OCI-M2 (cell line): Measurements from ENCODE around the gene DZIP1L.

Experiments used
- DNase-seq: peaks from one replicate; lab custom pipeline; 2025; ENCODE audit not compliant: unreplicated experiment; lab: John Stamatoyannopoulos, UW

The DZIP1L gene

DNA sequence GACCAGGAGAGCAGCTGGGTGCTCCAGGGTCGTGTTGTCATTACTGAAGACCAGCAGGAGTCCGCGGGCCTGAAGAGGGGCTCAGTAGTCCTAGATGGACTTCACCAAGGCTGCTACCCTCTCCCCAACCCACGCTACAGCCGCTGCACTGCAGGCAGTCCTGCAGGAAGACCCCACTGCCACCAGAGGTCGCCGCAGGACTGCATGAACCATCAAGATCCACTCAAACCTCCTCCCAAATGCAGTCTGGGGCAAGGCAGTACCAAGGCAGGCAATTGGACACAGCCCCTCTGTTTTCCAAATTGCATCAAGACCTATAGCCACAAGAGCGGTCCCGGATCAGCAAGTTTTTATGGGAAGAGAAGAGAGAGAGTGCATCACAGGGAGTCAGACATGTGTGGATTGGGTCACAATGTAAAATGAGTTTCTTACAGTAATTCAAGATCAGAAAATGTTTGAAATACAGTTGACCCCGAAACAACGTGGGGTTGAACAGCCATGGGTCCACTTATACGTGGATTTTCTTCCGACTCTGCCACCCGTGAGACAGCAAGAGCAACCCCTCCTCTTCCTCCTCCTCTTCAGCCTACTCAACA is 46.7 kb downstream of the DZIP1L start:
- DNase-seq = no peak

DNA sequence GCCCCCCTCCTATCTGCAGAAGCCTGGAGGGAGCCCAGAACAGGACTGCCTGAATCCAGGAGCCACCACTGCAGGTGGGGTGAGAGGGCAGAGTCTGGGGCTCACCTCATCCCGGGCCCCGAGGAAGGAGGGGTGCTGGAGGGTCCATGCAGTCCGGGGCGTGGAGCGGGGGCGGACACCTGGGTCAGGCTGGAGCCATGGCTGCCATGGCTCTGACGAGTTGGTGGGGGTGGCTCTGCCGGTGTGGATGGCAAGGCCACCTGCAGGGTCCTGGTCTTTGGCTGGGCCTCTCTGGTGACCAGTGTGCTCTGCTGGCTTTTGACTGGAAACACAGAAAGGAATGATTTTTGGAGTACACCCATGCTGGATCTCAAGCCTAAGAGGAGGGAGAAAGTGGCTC is 47.4 kb downstream of the DZIP1L start:
- no peak for DNase-seq

- no peak for DNase-seq
These were observed 48.4 kb downstream of the DZIP1L start for GRCh38 chr3:138066972-138067371.

- DNase-seq = no peak
These were observed 49.0 kb downstream of the DZIP1L start for GRCh38 chr3:138066383-138066782.

GRCh38 chr3:138065949-138066348 is 49.5 kb downstream of the DZIP1L start:
- no peak for DNase-seq

DNA sequence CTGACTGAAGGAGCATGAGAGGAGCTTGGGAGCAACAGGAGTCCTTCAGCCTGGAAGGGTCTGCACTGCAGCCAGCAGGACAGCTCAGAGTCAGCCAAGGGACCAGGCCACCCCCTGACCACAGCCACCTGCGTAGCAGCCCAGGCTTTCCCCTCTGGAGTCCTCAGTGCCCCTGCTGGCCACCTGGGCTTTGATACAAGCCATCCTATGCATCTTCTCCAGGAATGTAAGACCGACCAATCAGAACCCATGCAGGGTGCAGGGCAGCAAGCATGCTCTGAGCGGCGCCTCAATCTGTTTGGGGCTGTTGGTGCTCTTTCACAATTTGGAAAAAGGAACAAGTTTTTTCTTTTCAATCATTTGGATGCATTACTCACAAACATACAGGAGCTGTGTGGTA is 52.0 kb downstream of the DZIP1L start:
- DNase-seq = no peak

GRCh38 chr3:138062626-138063025 is 52.8 kb downstream of the DZIP1L start:
- no peak for DNase-seq

GRCh38 chr3:138062037-138062436 is 53.4 kb downstream of the DZIP1L start:
- DNase-seq = no peak

DNA sequence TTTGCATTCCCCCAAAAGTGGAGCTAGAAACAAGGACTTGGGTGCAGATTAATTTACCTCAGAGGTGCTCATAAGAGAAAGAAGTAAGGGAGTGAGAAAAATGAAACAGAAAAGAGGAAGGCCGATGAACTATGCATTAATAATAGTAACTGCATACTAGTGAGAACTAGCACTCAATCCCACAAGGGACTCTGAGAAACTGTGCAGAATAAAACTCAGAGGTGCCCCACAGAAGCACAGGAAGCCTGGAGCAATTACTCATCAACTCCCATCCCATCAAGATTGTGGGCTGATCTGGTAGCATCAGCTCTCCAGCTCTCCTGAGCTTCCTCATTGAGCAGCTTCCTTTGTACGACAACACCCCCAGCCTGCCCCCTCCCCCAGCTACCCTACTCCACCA is 54.6 kb downstream of the DZIP1L start:
- no peak for DNase-seq

GRCh38 chr3:138059261-138059660 is 56.1 kb downstream of the DZIP1L start:
- DNase-seq = no peak

GRCh38 chr3:138057384-138057783 is 58.0 kb downstream of the DZIP1L start:
- no peak for DNase-seq

DNA sequence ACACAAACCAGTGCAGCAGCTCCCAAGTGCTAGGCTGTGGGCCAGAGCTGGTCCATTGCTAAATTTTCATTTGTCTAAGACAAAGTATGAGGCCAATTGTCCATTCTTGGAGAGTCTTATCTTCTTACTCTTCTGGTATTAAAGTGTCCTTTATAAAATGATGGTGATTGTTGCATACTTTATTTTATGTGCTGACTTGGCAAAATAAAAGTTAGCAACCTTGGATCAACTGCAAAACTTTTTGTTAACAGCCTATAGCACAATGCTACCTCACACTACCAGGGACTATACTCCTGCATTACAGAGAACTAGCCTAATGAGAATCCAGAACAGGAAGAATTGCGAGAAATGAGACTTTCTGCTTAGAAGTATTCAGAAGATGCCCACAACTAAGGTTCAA is 61.4 kb downstream of the DZIP1L start:
- DNase-seq = no peak

DNA sequence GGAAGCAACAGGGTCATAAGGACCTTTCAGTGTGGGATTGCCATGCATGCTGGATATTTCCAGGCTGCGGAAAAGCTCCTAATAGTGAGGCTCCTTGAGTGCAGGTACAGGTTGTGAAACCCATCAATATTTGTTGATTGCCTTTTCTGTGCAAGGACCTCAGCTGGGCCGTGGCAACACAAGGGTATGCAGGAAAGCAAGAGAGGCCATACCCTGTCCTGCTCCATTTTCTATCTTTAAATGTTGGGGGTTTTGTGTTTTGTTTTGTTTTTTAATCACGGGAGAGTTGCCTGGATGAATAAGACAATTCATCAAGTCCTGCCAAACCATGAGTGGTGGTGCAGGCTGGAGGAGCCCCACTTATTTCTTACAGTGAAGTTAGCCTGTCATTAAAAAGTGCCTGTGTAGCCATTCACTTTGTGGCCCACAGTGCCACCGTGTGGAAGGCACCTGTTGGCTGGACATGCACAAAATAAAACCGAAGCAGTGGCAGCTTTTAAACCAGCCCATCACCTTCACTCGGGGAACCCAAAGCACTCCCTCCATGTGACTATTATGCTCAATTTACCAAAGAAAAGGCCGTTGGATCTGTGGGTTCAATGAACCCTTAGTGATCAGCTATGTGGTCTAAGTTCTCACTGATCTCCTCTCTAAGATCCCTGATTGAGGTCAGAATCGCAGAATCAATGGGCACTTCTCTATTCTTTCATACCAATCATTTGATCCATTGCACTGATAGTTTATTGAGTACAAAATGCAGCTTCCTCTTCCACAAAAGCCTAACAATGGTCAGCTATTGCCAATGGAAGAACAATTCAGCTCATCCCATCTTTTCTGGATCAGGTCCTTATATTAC is 63.2 kb downstream of the DZIP1L start:
- no peak for DNase-seq

- no peak for DNase-seq
These were observed 66.1 kb downstream of the DZIP1L start for GRCh38 chr3:138049157-138049919.

GRCh38 chr3:138047596-138048158 is 67.7 kb downstream of the DZIP1L start:
- DNase-seq = no peak

DNA sequence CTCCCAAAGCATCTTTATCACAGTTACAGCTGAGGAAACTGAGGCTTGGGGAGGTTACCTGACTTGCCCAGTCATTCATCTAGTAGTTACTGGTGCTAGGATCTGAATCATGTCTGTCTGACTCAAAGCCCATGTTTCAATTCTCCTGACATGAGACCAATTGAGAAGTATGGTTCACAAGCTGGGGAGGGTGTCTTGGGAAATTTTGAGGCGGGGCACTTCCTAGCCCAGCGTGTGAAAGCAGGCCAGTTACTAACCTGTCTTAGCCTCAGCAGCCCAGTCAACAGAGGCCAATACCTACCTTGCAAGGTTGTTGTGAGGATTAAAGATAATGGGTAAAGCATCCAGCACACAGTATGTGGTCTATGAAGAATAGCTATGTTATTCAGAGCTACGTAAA is 68.5 kb downstream of the DZIP1L start:
- no peak for DNase-seq

DNA sequence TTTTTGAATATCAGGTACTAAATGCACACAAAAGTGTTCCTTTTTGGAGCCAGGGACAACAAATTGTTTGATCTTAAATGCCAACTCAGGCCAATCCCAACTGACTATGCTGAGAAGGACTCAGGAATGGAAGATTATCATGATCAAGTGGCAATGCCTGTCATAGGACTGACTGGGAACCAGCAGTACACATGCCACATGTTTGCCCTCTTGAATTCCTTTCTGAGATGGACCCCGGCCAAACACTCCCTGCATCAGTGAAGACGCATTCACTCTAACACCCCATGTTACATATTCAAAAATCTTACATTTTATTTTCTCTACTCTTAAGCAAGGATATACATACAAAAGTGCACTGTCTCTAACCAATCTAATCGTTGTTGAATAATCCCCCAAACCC is 69.3 kb downstream of the DZIP1L start:
- no peak for DNase-seq

GRCh38 chr3:138043266-138044029 is 72.0 kb downstream of the DZIP1L start:
- DNase-seq = no peak

DNA sequence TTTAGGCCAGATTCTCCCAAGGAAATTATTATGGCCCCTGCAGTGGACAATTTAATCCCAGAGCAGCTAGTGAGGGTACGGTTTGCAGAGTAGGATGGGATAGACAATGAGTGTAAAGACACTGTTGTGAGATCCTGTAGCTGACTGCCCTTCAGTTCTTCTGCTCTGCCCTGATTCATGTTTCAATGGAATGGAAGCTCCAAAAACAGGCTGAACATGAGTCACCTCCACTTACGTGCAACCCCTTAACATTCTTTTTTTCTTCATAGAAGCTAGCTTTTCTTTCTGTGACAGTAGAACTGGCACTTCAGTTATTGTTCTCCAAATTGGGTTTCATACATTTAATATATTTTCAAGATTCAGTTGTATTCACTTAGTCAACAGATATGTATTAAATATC is 73.4 kb downstream of the DZIP1L start:
- no peak for DNase-seq

DNA sequence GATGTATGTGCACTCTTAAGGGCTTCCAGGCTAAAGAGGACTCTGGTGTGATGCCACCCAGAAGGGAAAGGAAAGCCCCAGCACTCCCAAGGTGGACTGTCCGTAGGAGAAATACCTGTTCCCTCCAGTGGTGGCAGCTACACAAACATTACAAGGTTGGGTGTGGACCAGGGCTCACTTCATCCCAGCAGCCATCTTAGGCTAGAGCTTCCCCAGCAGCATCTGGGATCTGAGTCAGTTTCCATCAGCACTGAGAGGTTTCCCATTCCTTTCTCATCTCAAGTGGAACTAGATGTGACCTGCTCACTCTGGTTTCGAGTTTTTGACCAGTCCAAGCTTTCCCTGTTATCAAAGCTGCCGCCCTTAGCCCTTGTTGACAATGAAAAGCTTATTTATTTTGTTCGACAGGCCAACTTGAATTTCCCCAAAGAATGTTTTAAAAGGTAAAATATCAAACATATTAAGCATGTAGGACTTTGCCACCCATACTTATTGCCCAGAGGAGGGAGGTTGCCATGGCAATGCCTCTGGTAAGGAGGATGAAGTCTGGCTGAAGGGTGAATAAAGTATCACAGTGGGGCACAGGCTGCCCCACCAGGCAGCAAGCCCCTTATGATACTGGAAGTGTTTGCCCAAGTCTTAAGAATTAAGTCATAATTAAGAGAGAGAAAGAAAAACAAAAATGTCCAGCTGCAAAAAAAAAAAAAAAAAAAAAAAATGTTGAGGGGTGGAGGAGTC is 76.5 kb downstream of the DZIP1L start:
- no peak for DNase-seq
